ENCODE results near the gene ZNF672. TPM values are rescaled to one million over a fixed set of nuclear protein-coding genes. Genes with fewer than 3 reads are reported as not detected.
A peak's percentile ranks its signal among the peaks of the same experiment; 100 is the strongest.

Gene ZNF672
- total RNA-seq, 1 donor from 2014 or later, result 15.3 TPM

- Histone ChIP-seq H3K4me3 (ENCODE audit: low read depth, low read length) (no peak overlapping the region), H3K36me3 (ENCODE audit: control insufficient read depth, insufficient read depth, low read length) (peaks cover 12% of the 10 kb centered on the region), H3K27me3 (ENCODE audit: control insufficient read depth, insufficient read depth, low read length) (no peaks in the 10 kb centered on the region)
- no peak for TF ChIP-seq CTCF (IDR thresholded peaks at IDR 0.05; ENCODE audit: insufficient read depth, low read length, severe bottlenecking)
- no peak for FAIRE-seq
- no peak for DNase-seq (ENCODE audit: low read depth)
These were observed 16.4 kb upstream of the ZNF672 start for GRCh38 chr1:248821641-248822040.

- Histone ChIP-seq H3K36me3 (ENCODE audit: control insufficient read depth, insufficient read depth, low read length) (peaks cover 12% of the 10 kb centered on the region), H3K4me3 (ENCODE audit: low read depth, low read length) (no peak overlapping the region), H3K27me3 (ENCODE audit: control insufficient read depth, insufficient read depth, low read length) (no peaks in the 10 kb centered on the region)
- no peak for DNase-seq (ENCODE audit: low read depth)
- TF ChIP-seq CTCF (IDR thresholded peaks at IDR 0.05; ENCODE audit: insufficient read depth, low read length, severe bottlenecking), result no peak
- FAIRE-seq, result no peak
These were observed 15.6 kb upstream of the ZNF672 start for GRCh38 chr1:248822148-248823032.

GRCh38 chr1:248823517-248824001 is 14.5 kb upstream of the ZNF672 start:
- H3K27me3 ChIP-seq (ENCODE audit: control insufficient read depth, insufficient read depth, low read length), result no peaks in the 10 kb centered on the region
- no peak overlapping the region for H3K4me3 ChIP-seq (ENCODE audit: low read depth, low read length)
- H3K36me3 ChIP-seq (ENCODE audit: control insufficient read depth, insufficient read depth, low read length), result peaks cover 12% of the 10 kb centered on the region
- FAIRE-seq (no peak), DNase-seq (ENCODE audit: low read depth) (peak; percentile 19)
- no peak for TF ChIP-seq CTCF (IDR thresholded peaks at IDR 0.05; ENCODE audit: insufficient read depth, low read length, severe bottlenecking)

GRCh38 chr1:248824301-248824700 is 13.7 kb upstream of the ZNF672 start:
- H3K4me3 ChIP-seq (ENCODE audit: low read depth, low read length), result no peak overlapping the region
- peaks cover 12% of the 10 kb centered on the region for H3K36me3 ChIP-seq (ENCODE audit: control insufficient read depth, insufficient read depth, low read length)
- no peaks in the 10 kb centered on the region for H3K27me3 ChIP-seq (ENCODE audit: control insufficient read depth, insufficient read depth, low read length)
- DNase-seq (ENCODE audit: low read depth) (no peak), FAIRE-seq (no peak)
- no peak for TF ChIP-seq CTCF (IDR thresholded peaks at IDR 0.05; ENCODE audit: insufficient read depth, low read length, severe bottlenecking)

GRCh38 chr1:248824701-248825100 is 13.3 kb upstream of the ZNF672 start:
- no peak for FAIRE-seq
- TF ChIP-seq CTCF (IDR thresholded peaks at IDR 0.05; ENCODE audit: insufficient read depth, low read length, severe bottlenecking), result no peak

More at GRCh38 chr1:248824701-248825100, 13.3 kb upstream of the ZNF672 start:
- peaks cover 12% of the 10 kb centered on the region for H3K36me3 ChIP-seq (ENCODE audit: control insufficient read depth, insufficient read depth, low read length)
- H3K27me3 ChIP-seq (ENCODE audit: control insufficient read depth, insufficient read depth, low read length), result no peaks in the 10 kb centered on the region
- H3K4me3 ChIP-seq (ENCODE audit: low read depth, low read length), result peak overlapping the region; percentile 80
- DNase-seq (ENCODE audit: low read depth), result no peak

Data from bronchial epithelial cell (primary cell).